ENCODE results near the gene ILK.

ILK gene

GRCh38 chr11:6603287-6604080, at the start of gene ILK, which contains the start of gene RRP8:
TSS of gene ILK (plus strand) at chr11:6603774. CDS start at chr11:6604272, 498 bp downstream.
TSS of gene RRP8 (minus strand) at chr11:6603616. CDS start at chr11:6603502, 114 bp downstream.
- DNase-seq: peak; percentile 85

- DNase-seq: no peak
Observed at GRCh38 chr11:6554828-6555706, 48.5 kb upstream of the ILK start.

- DNase-seq: no peak
Observed at GRCh38 chr11:6556139-6556949, 47.2 kb upstream of the ILK start.

GRCh38 chr11:6557063-6557462, 46.5 kb upstream of the ILK start:
- DNase-seq: no peak

- DNase-seq: no peak
Observed at GRCh38 chr11:6557761-6558674, 45.6 kb upstream of the ILK start.

GRCh38 chr11:6559369-6559768, 44.2 kb upstream of the ILK start:
- no peak for DNase-seq

GRCh38 chr11:6561288-6561687, 42.3 kb upstream of the ILK start:
- no peak for DNase-seq

- no peak for DNase-seq
Observed at GRCh38 chr11:6563121-6563619, 40.4 kb upstream of the ILK start.

- no peak for DNase-seq
Observed at GRCh38 chr11:6563667-6564066, 39.9 kb upstream of the ILK start.

GRCh38 chr11:6565325-6565724, 38.2 kb upstream of the ILK start:
- no peak for DNase-seq

- no peak for DNase-seq
Observed at GRCh38 chr11:6565988-6566703, 37.4 kb upstream of the ILK start.

- DNase-seq: no peak
Observed at GRCh38 chr11:6566704-6567370, 36.7 kb upstream of the ILK start.

GRCh38 chr11:6567371-6567745, 36.2 kb upstream of the ILK start:
- no peak for DNase-seq

- DNase-seq: no peak
Observed at GRCh38 chr11:6568191-6568918, 35.2 kb upstream of the ILK start.

- DNase-seq: no peak
Observed at GRCh38 chr11:6569706-6570105, 33.9 kb upstream of the ILK start.

GRCh38 chr11:6570691-6571427, 32.7 kb upstream of the ILK start:
- no peak for DNase-seq

GRCh38 chr11:6571434-6572008, 32.1 kb upstream of the ILK start:
- no peak for DNase-seq

- no peak for DNase-seq
Observed at GRCh38 chr11:6572215-6572614, 31.4 kb upstream of the ILK start.
